Neuronal stem cell (in vitro differentiated cells): ENCODE measurements around the gene FCHSD2.

Source experiments
- DNase-seq: peaks from one replicate; pipeline ENCODE4 v3.0.0-alpha.2; 2013; ENCODE audit warnings: low spot score
- H2AFZ ChIP-seq: one replicate; pipeline ENCODE4 v1.6.1; 2013; ENCODE audit warnings: mild to moderate bottlenecking, low read length, inconsistent platforms
- H2AK5ac ChIP-seq: 2 replicates; pipeline ENCODE4 v1.6.1; 2013; ENCODE audit warnings: low read depth, mild to moderate bottlenecking, inconsistent platforms, low read length, moderate library complexity, mixed read lengths
- H2BK120ac ChIP-seq: 2 replicates; pipeline ENCODE4 v1.6.1; 2013; ENCODE audit warnings: low read depth, mild to moderate bottlenecking, inconsistent platforms, low read length, moderate library complexity, mixed read lengths
- H2BK12ac ChIP-seq: one replicate; pipeline ENCODE4 v1.6.1; 2013; ENCODE audit warnings: low read length, inconsistent platforms
- H2BK15ac ChIP-seq: 2 replicates; pipeline ENCODE4 v1.6.1; 2013; ENCODE audit warnings: mild to moderate bottlenecking, low read length, inconsistent platforms, mixed read lengths
- H2BK5ac ChIP-seq: one replicate; pipeline ENCODE4 v1.6.1; 2013; ENCODE audit warnings: inconsistent platforms, mild to moderate bottlenecking, low read length, moderate library complexity
- H3K14ac ChIP-seq: one replicate; pipeline ENCODE4 v1.6.1; 2013; ENCODE audit warnings: low read length, inconsistent platforms
- H3K18ac ChIP-seq: 2 replicates; pipeline ENCODE4 v1.6.1; 2013; ENCODE audit warnings: low read length, inconsistent platforms
- H3K23ac ChIP-seq: 2 replicates; pipeline ENCODE4 v1.6.1; 2013; ENCODE audit warnings: low read depth, mild to moderate bottlenecking, mixed read lengths, low read length, inconsistent platforms; ENCODE audit not compliant: poor library complexity
- H3K27ac ChIP-seq: replicated peaks from 3 replicates; pipeline ENCODE4 v1.5.1; 2013; ENCODE audit warnings: low read length, inconsistent platforms
- H3K27me3 ChIP-seq, 3 experiments: 2 replicates each; pipeline ENCODE4 v1.6.1; 2013; ENCODE audit warnings: low read length in 3 of 3, mild to moderate bottlenecking in 2 of 3, inconsistent platforms in 1 of 3, low read depth in 1 of 3, mixed read lengths in 1 of 3, moderate library complexity in 1 of 3; ENCODE audit not compliant: control insufficient read depth in 3 of 3, insufficient read depth in 3 of 3
- H3K36me3 ChIP-seq, 2 donors: replicated peaks in 1 of 2; 2 replicates each; pipeline ENCODE4 v1.6.1; 2013; ENCODE audit warnings: low read length in 2 of 2; ENCODE audit not compliant: control insufficient read depth in 2 of 2, insufficient read depth in 2 of 2
- H3K4ac ChIP-seq: 2 replicates; pipeline ENCODE4 v1.6.1; 2013; ENCODE audit warnings: inconsistent platforms, mild to moderate bottlenecking, low read length, moderate library complexity
- H3K4me1 ChIP-seq, 2 donors: 1 replicate in 1 of 2; 2 replicates in 1 of 2; pipeline ENCODE4 v1.6.1; 2013; ENCODE audit warnings: low read length in 2 of 2, low read depth in 1 of 2; ENCODE audit not compliant: control insufficient read depth in 2 of 2, insufficient read depth in 1 of 2
- H3K4me2 ChIP-seq: one replicate; pipeline ENCODE4 v1.6.1; 2013; ENCODE audit warnings: mild to moderate bottlenecking, low read length, inconsistent platforms; ENCODE audit not compliant: insufficient read depth, poor library complexity, severe bottlenecking
- H3K4me3 ChIP-seq, 2 donors: 2 replicates each; pipeline ENCODE4 v1.5.1; 2013; ENCODE audit warnings: low read length in 2 of 2, mild to moderate bottlenecking in 2 of 2, inconsistent platforms in 1 of 2, moderate library complexity in 1 of 2
- H3K79me1 ChIP-seq: one replicate; pipeline ENCODE4 v1.6.1; 2013; ENCODE audit warnings: low read depth, mild to moderate bottlenecking, inconsistent platforms, low read length, moderate library complexity
- H3K9ac ChIP-seq: one replicate; pipeline ENCODE4 v1.6.1; 2013; ENCODE audit warnings: mild to moderate bottlenecking, low read depth, low read length, inconsistent platforms; ENCODE audit not compliant: poor library complexity
- H3K9me3 ChIP-seq, 2 donors: replicated peaks in 1 of 2; 2 replicates each; pipeline versions ENCODE3 to v1.6.1; 2013; ENCODE audit warnings: low read length in 2 of 2, mild to moderate bottlenecking in 2 of 2, inconsistent platforms in 1 of 2, low read depth in 1 of 2, mixed read lengths in 1 of 2, moderate library complexity in 1 of 2; ENCODE audit not compliant: control insufficient read depth in 2 of 2, insufficient read depth in 1 of 2
- H4K8ac ChIP-seq: one replicate; pipeline ENCODE4 v1.6.1; 2013; ENCODE audit warnings: low read depth, mild to moderate bottlenecking, inconsistent platforms, low read length, moderate library complexity
- H4K91ac ChIP-seq: one replicate; pipeline ENCODE4 v1.6.1; 2013; ENCODE audit warnings: low read length, low read depth, mild to moderate bottlenecking, inconsistent platforms; ENCODE audit not compliant: poor library complexity
- WGBS, 2 donors: extraction: QIAGEN DNeasy Blood & Tissue Kit; methylation state at CpG; one replicate each; pipeline ENCODE4 v1.1.7; 2013; ENCODE audit warnings: missing lambda C conversion rate in 2 of 2, mixed read lengths in 1 of 2; ENCODE audit not compliant: insufficient read length in 2 of 2, insufficient replicate concordance in 1 of 2; ENCODE audit errors: extremely low coverage in 2 of 2; 5-methylcytosine and 5-hydroxymethylcytosine counted together

FCHSD2 gene

GRCh38 chr11:72885749-72886609 lies 256.1 kb downstream of the FCHSD2 start:
- DNase-seq, result no peak
- Histone ChIP-seq H2AK5ac (no peak overlapping the region), H4K91ac (no peak overlapping the region), H3K79me1 (no peaks in the 10 kb centered on the region), H3K4me2 (no peak overlapping the region), H3K4me3 (no peak overlapping the region), H3K9me3 (no peaks in the 10 kb centered on the region), H2BK5ac (no peak overlapping the region), H4K8ac (no peak overlapping the region), H3K14ac (no peak overlapping the region), H3K4me1 (no peaks in the 10 kb centered on the region), H2BK120ac (no peak overlapping the region), H2AFZ (no peak overlapping the region), H3K9ac (no peak overlapping the region), H3K27me3 (no peaks in the 10 kb centered on the region), H3K4ac (no peak overlapping the region), H3K23ac (no peak overlapping the region), H3K27ac (no peak overlapping the region), H2BK12ac (no peak overlapping the region), H3K18ac (no peak overlapping the region), H2BK15ac (no peak overlapping the region), H3K36me3 (peaks cover 5 to 63% of the 10 kb centered on the region in 2 donors)
- no CpG with 5 or more reads among the region's 3 CpGs for WGBS, 2 donors

DNA sequence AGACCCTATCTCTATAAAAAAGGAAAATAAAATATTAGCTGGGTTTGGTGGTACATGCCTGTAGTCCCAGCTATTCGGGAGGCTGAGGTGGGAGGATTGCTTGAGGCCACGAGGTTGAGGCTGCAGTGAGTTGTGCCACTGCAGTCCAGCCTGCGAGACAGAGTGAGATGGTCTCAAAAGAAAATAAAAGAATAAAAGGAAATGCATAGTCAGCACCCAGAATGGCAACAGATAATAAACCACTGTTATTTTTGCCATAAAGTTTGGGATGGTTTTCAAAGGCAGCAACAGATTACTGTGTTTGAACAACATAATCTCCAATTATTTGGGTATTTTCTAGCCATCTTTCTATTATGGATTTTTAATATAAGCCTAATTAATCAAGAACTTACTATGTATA lies 266.0 kb downstream of the FCHSD2 start:
- no peak overlapping the region for H4K91ac ChIP-seq
- no CpG with 5 or more reads among the region's 3 CpGs for WGBS, 2 donors
- no peaks in the 10 kb centered on the region for H3K4me1 ChIP-seq
- DNase-seq, result no peak
- no peak overlapping the region for H2BK120ac ChIP-seq
- H3K9me3 ChIP-seq, result no peaks in the 10 kb centered on the region
- no peak overlapping the region for H3K9ac ChIP-seq
- peaks cover 0 to 14% of the 10 kb centered on the region in 2 donors for H3K36me3 ChIP-seq
- H2BK5ac ChIP-seq, result no peak overlapping the region
- no peak overlapping the region for H4K8ac ChIP-seq
- H3K4me3 ChIP-seq, result no peak overlapping the region
- H3K4me2 ChIP-seq, result no peak overlapping the region
- no peak overlapping the region for H2BK15ac ChIP-seq
- no peak overlapping the region for H3K14ac ChIP-seq
- H3K23ac ChIP-seq, result no peak overlapping the region
- H2AFZ ChIP-seq, result no peak overlapping the region
- H3K18ac ChIP-seq, result no peak overlapping the region
- H3K4ac ChIP-seq, result no peak overlapping the region
- H2BK12ac ChIP-seq, result no peak overlapping the region
- H3K27me3 ChIP-seq, result no peaks in the 10 kb centered on the region
- H3K27ac ChIP-seq, result no peak overlapping the region
- no peak overlapping the region for H2AK5ac ChIP-seq
- H3K79me1 ChIP-seq, result no peaks in the 10 kb centered on the region

GRCh38 chr11:72875736-72876135 lies 266.4 kb downstream of the FCHSD2 start:
- Histone ChIP-seq H3K36me3 (peaks cover 0 to 14% of the 10 kb centered on the region in 2 donors), H2AK5ac (no peak overlapping the region), H2BK15ac (no peak overlapping the region), H3K4me2 (no peak overlapping the region), H3K79me1 (no peaks in the 10 kb centered on the region), H4K91ac (no peak overlapping the region), H2AFZ (no peak overlapping the region), H3K23ac (no peak overlapping the region), H3K4me1 (no peaks in the 10 kb centered on the region), H3K18ac (no peak overlapping the region), H3K14ac (no peak overlapping the region), H2BK120ac (no peak overlapping the region), H3K4ac (no peak overlapping the region), H3K9me3 (no peaks in the 10 kb centered on the region), H3K4me3 (no peak overlapping the region), H3K9ac (no peak overlapping the region), H3K27me3 (no peaks in the 10 kb centered on the region), H2BK12ac (no peak overlapping the region), H3K27ac (no peak overlapping the region), H2BK5ac (no peak overlapping the region), H4K8ac (no peak overlapping the region)
- no CpG with 5 or more reads among the region's 1 CpG for WGBS, 2 donors
- no peak for DNase-seq

DNA sequence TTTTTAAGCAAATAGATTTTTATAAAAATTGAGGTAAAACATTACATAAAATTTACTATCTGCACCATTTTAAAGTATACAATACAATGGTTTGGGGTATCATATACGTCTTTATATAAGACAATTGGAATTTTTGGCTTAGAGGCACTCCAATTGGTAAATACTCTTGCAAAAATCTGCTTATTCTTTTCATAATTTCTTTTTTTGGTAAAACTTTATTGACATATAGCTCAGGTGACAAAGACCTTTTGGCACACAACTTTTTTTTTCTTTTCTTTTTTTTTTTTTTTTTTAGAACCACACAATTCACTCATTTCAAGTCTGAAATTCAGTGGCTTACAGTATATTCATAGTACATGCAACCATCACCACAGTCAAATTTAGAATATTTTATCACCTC lies 270.1 kb downstream of the FCHSD2 start:
- Histone ChIP-seq H3K9ac (no peak overlapping the region), H3K36me3 (peaks cover 1 to 26% of the 10 kb centered on the region in 2 donors), H3K4ac (no peak overlapping the region), H3K9me3 (no peaks in the 10 kb centered on the region), H3K27me3 (no peaks in the 10 kb centered on the region), H3K79me1 (no peaks in the 10 kb centered on the region), H4K91ac (no peak overlapping the region), H3K23ac (no peak overlapping the region), H2BK5ac (no peak overlapping the region), H3K4me3 (no peak overlapping the region), H2BK15ac (no peak overlapping the region), H3K18ac (no peak overlapping the region), H3K27ac (no peak overlapping the region), H3K14ac (no peak overlapping the region), H3K4me1 (no peaks in the 10 kb centered on the region), H2BK12ac (no peak overlapping the region), H2BK120ac (no peak overlapping the region), H3K4me2 (no peak overlapping the region), H2AFZ (no peak overlapping the region), H4K8ac (no peak overlapping the region), H2AK5ac (no peak overlapping the region)
- WGBS, 2 donors, result no CpG with 5 or more reads among the region's 1 CpG
- no peak for DNase-seq
